Measurements from ENCODE around the gene C11orf24. TPM values are rescaled to one million over a fixed set of nuclear protein-coding genes. Genes with fewer than 3 reads are reported as not detected.
A peak's percentile ranks its signal among the peaks of the same experiment; 100 is the strongest.

The C11orf24 gene
- total and polyA plus RNA-seq, 9 of the 15 experiments (the other 6 are each of a cell fraction or from before 2014, with no cell fraction given), result 2.0 to 65.2 (median 32.5) TPM

GRCh38 chr11:68213555-68214172, 58.1 kb downstream of the C11orf24 start (continued):
- TF ChIP-seq CTCF (IDR thresholded peaks at IDR 0.05 in 2 of 3, conservative IDR thresholded peaks at IDR 0.05 in 1 of 3; ENCODE audit: insufficient read depth in 2 of 3, low read depth in 1 of 3, low read length in 3 of 3) (no peak), DPF2 (IDR thresholded peaks at IDR 0.05) (no peak), NR0B1 (IDR thresholded peaks at IDR 0.05; ENCODE audit: partially characterized antibody) (no peak), KLF13 (tag; IDR thresholded peaks at IDR 0.05; ENCODE audit: borderline replicate concordance, low read depth) (peak; percentile 87; the same call in 1 of the 2 replicates), FOXJ3 (CRISPR knock-in tag; IDR thresholded peaks at IDR 0.05) (no peak), NCOR1 (IDR thresholded peaks at IDR 0.05) (peak; percentile 11; the same call in 1 of the 2 replicates), NR2C2 (CRISPR knock-in tag; IDR thresholded peaks at IDR 0.05) (no peak), NR2C2 (tag; IDR thresholded peaks at IDR 0.05) (0 out of 2 replicates have a peak, but pooled peaks have one; percentile 53), POLR2AphosphoS2 (IDR thresholded peaks at IDR 0.05; ENCODE audit: low read length) (no peak), CHAMP1 (IDR thresholded peaks at IDR 0.05) (no peak), ZNF766 (CRISPR knock-in tag; conservative IDR thresholded peaks at IDR 0.05) (peak; percentile 63), NEUROD1 (IDR thresholded peaks at IDR 0.05; ENCODE audit: borderline replicate concordance, low read depth, low read length, partially characterized antibody) (no peak), ZNF140 (CRISPR knock-in tag; IDR thresholded peaks at IDR 0.05) (no peak), SMARCE1 (IDR thresholded peaks at IDR 0.05) (no peak), DACH1 (IDR thresholded peaks at IDR 0.05; ENCODE audit: partially characterized antibody) (no peak), ZNF707 (CRISPR knock-in tag; conservative IDR thresholded peaks at IDR 0.05) (no peak), HIVEP1 (CRISPR knock-in tag; IDR thresholded peaks at IDR 0.05) (no peak), NFIC (IDR thresholded peaks at IDR 0.05) (peak; percentile 71), ADNP (tag; IDR thresholded peaks at IDR 0.05) (no peak), NFRKB (IDR thresholded peaks at IDR 0.05; ENCODE audit: low read depth) (peak; percentile 98), STAT5A (IDR thresholded peaks at IDR 0.05; ENCODE audit: borderline replicate concordance, low read length) (no peak)
